Frontal cortex (tissue), 4 donors: ENCODE data around the gene SNX2. TPM values are rescaled to one million over a fixed set of nuclear protein-coding genes. Genes with fewer than 3 reads are reported as not detected.
A peak's percentile ranks its signal among the peaks of the same experiment; 100 is the strongest.
"Not testable (repeated sequence)": the region's sequence is repeated elsewhere in the genome, so short reads cannot be mapped to it uniquely, and the experiment has no call there.

Experiments used
- DNase-seq, 2 donors: peaks; one replicate each; pipeline ENCODE4 v3.0.0; 2012; ENCODE audit warnings: low spot score in 2 of 2
- FAIRE-seq: peaks from 2 replicates; lab custom pipeline; 2012; peaks lifted over from hg19 to GRCh38; lab: Jason Lieb, UNC
- total RNA-seq: library from RNA; depleted of rRNA; stranded (reverse); fragments of >200 nt; gene quantifications from one replicate; pipeline ENCODE4 v1.2.3, GENCODE V29; 2014
- donor health status: control.
- donor health status: control.
- donor health status: control.

Gene SNX2, protein sequence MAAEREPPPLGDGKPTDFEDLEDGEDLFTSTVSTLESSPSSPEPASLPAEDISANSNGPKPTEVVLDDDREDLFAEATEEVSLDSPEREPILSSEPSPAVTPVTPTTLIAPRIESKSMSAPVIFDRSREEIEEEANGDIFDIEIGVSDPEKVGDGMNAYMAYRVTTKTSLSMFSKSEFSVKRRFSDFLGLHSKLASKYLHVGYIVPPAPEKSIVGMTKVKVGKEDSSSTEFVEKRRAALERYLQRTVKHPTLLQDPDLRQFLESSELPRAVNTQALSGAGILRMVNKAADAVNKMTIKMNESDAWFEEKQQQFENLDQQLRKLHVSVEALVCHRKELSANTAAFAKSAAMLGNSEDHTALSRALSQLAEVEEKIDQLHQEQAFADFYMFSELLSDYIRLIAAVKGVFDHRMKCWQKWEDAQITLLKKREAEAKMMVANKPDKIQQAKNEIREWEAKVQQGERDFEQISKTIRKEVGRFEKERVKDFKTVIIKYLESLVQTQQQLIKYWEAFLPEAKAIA
- 49.7 TPM for total RNA-seq

DNA sequence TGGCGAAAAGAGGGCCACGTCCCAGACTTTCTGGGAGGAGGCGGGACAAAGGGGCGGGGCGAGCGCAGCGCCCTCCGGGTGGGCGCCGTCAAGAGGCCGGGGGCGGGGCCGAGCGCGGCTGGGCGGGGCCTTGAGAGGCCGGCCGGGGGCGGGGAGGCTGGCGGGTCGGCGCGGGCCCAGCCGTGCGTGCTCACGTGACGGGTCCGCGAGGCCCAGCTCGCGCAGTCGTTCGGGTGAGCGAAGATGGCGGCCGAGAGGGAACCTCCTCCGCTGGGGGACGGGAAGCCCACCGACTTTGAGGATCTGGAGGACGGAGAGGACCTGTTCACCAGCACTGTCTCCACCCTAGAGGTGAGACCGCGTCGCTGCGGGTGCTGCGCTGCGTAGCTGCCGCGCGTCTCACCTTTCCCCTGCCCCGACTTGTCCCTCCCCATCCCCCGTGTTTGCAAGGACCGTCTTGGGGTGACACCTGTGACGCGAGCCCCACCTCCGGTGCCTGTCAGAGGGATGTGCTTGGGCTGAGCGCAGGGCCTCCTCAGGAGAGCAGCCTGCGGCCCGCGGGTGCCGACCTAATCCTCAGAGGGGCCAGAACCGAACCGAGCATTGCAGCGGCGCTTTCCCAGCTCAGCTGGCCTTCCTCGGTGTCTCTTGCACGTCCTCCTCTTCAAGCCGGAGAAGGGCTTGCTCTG is at the start of gene SNX2:
Gene SNX2, plus strand, starts transcription at position 220 of the 689 bp plus-strand sequence. Its CDS starts 24 bp downstream, at position 244.
- FAIRE-seq = no peak
- DNase-seq = peak; percentile 85

DNA sequence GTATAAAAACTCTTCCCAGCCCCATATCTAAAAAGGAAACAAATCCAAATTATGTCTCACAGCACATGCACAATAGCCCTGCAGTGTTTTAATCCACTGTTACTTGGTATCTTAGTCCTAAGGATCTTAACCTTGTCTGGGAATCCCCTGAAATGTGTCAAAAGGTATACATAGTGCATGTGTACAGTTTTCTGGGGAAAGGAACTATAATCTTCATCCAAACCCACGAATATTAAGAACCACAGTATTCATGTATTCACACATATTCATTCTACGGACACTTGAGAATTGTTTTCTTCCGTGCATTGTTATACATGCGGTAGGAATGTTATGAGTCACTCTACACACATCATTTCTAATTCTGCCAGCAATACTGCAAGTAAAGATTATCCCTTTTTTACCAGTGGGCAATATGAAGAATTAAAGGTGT is 47.8 kb upstream of the SNX2 start:
- FAIRE-seq = no peak
- no peak for DNase-seq

DNA sequence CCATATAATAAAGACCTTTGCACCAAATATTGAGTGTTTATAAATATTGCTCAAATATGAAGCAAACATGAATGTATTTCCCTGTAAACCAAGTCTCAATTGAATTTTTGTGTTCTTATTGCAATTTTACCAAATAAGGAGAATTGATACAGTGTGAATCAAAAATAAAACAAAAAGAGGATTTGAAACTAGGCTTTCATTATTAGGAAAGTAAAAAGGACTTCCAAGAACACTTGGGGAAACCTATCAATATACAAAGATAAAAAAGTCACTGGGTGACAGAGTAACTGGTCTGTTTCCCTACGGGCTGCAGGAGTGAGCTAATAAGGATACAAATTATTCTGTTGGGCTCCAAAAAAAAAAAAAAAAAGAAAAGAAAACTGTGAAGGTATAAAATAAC is 44.8 kb upstream of the SNX2 start:
- FAIRE-seq (no peak), DNase-seq (no peak)

DNA sequence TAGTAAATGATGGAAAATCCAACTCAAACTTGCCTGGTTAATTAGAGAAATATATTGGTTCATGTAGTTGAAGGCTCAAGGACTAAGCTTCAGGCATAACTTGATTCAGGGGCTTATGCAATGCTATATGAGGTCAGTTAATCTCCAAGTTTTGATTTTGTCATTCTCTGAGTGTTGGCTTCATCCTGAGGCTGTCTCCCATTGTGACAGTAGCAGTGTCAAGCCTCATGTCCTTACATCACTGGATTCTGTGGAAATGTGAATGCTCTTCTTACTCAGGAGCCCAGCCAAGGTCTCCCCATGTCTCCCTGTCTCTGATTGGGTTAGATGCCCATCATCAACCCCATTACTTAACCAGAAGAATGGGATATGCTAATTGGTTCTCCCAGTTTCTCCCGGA is 44.4 kb upstream of the SNX2 start:
- FAIRE-seq (no peak), DNase-seq (no peak)

DNA sequence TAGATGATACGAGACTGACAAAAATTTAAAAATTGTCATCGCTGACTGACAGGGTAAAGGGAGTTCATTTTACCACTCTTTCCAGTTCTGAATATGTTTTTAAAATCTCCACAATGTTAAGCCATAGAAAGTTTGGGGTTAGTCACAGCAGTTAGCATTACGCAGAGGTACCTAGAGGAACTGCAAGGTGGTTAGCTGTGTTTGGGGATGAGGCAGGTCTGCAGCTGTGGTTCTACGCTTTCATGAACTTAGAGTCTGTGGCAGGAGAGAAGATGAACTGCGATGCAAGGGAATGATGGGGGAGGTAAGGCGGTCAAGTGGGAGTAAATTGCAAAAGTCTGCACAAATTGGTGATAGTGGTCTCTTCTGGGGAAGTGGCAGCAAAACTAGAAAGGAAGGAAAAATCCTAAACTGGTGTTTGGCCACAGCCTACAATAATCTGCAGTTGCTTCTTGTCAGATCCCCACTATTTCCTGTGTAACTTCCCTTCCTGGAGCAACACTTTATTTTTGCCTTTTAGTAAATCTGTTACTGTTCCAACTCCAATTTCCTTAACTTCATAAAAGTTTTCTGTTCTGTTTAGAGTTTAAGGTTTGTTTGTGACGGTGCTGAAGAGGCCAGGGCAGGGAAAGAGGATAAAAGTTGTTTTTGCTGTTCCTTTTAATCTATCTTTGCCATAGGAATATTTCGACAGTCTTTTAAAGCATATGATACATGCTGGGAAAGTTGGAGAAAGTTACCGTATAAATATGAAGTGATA is 38.6 kb upstream of the SNX2 start:
- DNase-seq (no peak), FAIRE-seq (no peak)

DNA sequence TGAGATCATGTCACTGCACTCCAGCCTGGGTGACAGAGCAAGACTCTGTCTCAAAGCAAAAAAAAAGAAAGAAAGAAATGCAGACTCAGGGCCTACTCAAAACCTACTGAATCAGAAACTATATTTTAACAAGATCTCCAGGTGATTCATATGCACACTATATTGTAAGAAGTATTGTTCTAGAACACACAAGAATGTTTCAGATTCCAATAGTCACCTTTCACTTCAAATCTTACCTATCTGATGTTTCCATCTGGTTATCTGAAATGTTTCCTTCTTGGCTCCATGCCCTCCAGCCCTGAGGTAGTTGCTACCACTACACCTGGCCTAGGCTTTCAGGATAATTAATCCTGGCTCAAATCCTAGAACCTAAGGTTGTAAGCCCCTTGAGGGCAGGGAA is 36.8 kb upstream of the SNX2 start:
- FAIRE-seq = no peak

DNA sequence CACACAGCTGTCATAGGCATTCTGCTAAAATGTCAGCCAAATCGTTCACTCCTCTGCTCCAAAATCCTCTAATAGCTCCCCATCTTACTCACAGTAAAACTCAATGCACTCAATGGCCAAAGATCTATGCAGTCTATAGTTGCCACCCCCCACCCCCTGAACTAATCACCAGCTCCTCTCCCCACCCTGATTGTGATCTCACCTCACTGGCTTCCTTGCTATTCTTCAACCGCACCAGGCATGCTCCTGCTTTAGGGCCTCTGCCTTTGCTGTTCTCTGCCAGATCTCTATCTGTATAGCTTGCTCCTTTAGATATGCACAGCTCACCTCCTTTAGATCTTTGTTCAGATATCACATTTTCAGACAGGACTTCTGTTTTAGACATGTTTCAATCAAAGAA is 33.2 kb upstream of the SNX2 start:
- FAIRE-seq (no peak), DNase-seq (no peak)

More for the DNA sequence above, 36.8 kb upstream of the SNX2 start:
- DNase-seq = no peak

DNA sequence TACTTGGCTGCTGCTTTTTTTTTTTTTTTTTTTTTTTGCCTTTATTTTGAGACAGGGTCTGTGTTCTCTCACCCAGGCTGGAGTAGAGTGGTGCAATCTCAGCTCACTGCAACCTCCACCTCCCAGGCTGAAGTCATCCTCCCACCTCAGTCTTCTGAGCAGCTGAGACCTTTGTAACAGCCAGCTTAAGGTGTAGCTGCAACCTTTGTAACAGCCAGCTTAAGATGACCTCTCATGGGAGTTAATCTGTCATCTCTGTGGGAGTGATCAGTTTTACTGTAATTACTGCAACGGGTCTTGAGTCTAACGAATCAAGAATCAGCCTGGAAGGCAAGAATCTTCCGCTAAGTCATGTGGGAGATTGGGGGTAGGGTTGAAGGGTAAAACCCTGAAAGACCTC is 31.6 kb upstream of the SNX2 start:
- DNase-seq (no peak), FAIRE-seq (no peak)

DNA sequence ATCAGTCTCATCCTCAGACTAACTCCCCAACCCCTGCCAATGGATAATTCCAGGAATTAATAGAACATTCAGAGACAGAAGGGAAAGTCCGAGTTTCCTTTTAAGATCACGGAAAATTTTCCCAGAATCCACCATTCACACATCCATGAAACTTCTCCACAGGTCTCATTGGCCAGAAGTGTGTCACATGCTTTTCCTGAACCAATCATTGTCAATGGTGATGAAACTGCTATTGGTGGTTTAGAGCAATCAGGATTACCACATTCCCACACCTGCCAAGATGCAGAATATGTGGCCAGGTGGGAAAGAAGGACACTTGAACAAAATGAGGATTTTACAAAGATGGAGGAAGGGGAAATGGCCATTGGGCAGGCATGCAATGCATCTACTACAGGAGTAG is 29.3 kb upstream of the SNX2 start:
- no peak for FAIRE-seq

DNA sequence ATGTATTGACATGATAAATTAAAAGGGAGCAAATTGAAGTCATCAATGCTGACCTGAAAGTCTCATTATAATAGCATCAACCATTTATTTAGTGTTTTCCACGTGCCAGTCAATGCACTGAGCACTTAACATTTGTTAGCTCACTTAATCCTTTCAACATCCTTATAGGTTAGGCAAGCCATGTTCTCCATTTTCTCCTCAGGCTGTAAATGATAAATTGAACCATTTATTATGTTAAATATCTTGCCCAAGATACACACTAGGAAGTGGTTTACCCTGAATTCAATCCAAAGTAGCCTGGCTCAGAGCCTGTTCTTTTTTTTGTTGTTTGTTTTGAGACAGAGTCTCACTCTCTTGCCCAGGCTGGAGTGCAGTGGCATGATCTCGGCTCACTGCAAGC is 25.0 kb upstream of the SNX2 start:
- DNase-seq = no peak
- FAIRE-seq = no peak

More for the DNA sequence above, 29.3 kb upstream of the SNX2 start:
- no peak for DNase-seq

DNA sequence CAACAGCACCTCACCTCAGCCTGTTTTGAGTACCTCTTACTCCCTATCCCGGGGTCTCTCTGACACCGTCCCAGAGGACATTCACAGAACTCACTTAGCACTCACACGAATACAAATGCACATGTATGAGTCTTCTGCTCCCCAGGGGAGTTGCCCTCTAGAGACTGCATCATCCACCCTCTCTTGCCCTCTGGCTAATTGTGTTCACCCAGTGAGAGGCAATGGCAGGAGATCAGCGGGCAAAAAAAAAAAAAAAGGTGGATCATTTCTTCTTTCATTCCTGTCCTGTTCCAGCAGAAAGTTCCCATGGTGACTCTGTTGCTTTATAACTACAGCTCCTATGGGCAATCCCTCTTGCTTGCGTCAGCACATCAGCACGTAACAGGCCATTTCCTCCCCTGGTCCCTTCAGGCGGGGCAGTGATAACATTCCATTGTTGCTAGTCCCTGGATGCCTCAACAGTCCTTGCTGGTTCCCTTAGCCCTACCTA is 23.5 kb upstream of the SNX2 start:
- no peak for FAIRE-seq
- no peak for DNase-seq

DNA sequence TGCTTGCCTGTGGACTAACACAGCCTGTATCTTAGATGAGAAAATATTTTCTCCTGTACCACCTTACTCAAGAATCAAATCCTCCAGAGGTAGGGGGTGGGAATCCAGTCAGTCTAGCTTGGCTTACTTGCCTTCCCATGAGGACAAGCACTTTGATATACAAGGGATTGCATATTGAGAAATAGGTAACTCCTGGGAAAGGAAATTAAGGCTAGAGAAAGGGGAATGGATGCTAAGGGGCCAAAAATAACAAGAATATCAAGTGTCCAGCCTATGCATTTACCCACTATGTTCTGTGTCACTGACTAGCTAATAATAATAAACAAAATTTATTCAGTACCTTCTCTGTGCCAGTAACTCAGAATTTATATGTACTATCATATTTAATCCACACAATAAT is 21.4 kb upstream of the SNX2 start:
- no peak for FAIRE-seq
- no peak for DNase-seq

DNA sequence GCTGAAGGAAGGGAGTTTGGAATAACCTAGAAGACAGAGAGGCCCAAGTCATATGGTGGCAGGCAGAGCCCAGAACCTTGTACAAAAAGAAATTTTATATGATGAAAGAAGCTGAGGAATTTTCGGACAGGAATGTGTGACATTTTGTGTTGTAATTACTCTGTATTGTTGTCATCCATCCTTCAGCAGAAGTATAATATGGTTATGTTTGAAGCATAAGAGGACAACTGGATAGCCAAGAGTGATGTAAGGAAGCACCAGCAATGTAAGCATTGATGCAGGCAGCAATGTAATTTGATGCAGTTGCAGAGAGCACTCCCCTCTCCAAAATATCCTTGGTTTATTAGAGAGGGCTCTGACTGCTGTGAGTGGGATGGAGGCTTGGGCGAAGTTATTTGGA is 19.1 kb upstream of the SNX2 start:
- DNase-seq (no peak), FAIRE-seq (no peak)

DNA sequence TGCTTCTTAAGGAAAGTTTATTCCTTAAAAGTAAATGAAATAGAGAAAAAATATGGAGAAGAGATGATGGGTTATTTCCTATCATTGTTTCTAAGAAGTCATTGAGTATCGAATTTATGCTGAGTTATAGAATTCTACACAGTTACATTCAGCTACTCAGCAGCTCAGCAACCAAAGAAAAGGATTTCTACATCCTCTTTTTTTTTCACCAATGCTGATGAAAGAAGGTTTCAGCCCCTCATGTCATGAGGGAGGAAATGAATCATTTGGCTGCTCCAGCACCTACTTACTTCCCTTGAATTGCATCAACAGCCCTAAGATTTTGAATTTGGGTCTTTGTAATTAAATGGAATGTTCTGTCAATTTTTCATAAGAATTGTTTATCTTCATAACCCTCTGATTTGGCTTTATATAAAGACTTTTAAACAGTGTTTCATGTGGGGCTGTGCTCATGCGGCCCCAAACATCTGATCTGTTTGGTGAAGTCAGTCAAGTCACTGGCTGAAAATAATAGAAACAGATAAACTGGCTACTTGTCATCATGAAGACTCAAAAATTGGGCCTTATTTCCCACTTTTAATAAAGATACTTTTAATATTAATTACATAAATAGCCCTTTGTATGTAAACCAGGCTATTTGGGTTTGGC is 18.5 kb upstream of the SNX2 start:
- FAIRE-seq = no peak
- DNase-seq = no peak

DNA sequence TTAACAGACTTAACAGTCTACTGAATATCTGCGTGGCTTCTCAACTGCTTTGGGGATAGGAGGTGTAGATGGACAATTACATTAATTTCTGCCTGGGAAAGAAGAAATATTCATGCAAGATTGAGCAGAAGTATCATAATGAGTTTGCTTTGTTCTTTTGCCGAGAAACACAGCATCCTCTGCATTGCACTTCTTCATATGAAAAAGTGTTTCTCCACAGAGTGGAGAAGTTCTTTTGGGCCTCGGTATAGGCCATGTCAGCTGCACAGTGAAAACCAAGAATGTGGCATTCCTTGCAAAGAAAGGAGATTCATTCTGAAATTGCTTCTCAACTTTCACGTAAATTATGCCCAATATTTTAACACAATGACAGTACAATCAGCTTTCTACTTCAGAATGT is 17.6 kb upstream of the SNX2 start:
- DNase-seq (no peak), FAIRE-seq (no peak)

DNA sequence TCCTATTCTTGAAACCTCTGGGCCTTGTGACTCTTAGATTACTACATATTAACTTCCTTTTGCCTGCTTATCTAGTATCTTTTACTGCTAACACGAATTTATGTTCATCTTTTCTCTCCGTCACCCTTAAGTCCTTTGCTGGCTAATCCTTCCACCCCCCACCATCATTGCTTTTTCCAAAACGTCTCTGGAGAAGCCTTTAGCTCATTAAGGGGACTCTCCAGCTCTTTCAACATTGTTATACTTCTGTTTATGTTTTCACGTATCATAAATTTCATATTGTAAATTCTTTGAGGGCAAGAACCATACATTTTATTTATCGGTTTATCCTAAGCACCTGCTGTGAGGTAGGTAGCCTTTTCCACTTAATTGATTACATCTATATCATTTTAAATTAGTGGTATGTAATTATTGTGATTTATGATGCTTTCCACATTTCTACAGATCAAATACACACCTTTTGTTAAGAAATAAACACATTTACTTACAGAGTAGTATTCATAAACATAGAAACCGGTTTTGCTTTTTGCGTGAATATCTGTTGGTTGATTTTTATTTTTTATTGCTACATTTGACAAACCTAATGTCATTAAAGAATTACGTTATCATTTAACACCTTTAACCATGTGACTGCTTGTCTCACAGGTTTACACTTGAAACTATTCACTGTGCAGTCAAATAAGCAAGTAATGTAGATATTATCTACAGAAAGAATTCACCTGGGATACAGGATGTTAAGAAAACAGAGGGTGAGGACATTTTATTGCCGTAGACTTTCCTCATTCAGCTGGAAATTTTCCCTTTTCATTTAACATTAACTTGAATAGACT is 15.4 kb upstream of the SNX2 start:
- DNase-seq (no peak), FAIRE-seq (no peak)

DNA sequence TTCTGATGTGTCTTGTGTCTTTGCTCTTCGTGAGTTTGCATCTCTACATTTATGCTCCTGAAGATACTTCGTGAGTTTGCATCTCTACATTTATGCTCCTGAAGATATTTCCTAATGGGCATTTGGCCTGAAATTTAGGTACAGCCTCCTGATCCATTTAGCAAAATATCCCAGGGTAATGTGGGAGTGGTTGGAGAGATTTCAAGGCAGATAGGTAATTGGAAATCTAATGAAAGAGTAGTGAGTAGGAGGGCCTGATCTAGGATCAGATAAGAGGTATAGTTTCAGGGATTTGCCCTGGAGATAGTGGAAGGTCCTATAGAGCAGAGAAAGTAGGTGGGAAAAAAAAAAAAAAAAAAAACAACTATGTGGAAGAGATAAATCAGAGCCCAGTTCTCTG is 14.6 kb upstream of the SNX2 start:
- no peak for DNase-seq
- no peak for FAIRE-seq

DNA sequence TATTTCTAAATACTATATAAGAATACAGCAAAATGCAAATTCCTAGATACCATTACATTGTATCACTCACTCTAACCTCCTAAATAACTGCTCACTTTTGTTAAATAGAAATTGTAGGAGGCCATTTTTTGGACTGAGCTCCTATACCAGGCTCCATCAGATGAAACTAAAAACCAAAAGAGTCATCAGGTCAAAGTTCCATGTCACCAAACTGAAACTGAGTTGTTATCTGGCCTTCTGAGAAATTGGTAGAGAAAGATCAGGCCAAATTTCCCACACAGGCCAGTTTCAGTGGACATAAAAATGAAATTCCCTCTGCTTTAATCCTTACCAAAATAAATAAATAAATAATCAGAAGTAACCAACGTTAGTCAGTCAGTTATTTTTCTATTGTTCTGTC is 13.8 kb upstream of the SNX2 start:
- no peak for DNase-seq
- no peak for FAIRE-seq

DNA sequence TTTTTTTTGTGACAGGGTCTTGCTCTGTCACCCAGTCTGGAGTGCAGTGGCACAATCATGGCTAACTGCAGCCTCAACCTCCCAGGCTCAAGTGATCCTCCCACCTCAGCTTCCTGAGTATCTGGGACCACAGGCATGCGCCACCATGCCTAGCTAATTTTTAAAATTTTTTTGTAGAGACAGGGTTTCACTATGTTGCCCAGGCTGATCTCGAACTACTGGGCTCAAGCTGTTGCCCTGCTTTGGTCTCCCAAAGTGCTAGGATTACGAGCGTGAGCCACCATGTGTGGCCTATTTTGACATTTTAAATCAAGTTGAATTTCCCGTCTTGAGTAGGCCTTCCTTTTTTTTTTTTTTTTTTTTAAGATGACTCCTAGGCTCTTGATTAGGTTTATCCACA is 13.0 kb upstream of the SNX2 start:
- not testable (repeated sequence) for DNase-seq, FAIRE-seq
